ENCODE measurements around the gene ABCA8.
A peak's percentile ranks its signal among the peaks of the same experiment; 100 is the strongest.

ABCA8 gene

GRCh38 chr17:68821860-68822696 is 133.1 kb downstream of the ABCA8 start:
- CTCF ChIA-PET = interaction anchor here (0.6 kb wide), 1 partner anchor 127 kb away, joined by 3 read pairs; no protein-coding TSS in a partner anchor
- POLR2A ChIA-PET (ENCODE audit: low non-redundant PET) = no interaction called here
- H3K27ac ChIP-seq = no peak overlapping the region
- TF ChIP-seq, protein P1, sequence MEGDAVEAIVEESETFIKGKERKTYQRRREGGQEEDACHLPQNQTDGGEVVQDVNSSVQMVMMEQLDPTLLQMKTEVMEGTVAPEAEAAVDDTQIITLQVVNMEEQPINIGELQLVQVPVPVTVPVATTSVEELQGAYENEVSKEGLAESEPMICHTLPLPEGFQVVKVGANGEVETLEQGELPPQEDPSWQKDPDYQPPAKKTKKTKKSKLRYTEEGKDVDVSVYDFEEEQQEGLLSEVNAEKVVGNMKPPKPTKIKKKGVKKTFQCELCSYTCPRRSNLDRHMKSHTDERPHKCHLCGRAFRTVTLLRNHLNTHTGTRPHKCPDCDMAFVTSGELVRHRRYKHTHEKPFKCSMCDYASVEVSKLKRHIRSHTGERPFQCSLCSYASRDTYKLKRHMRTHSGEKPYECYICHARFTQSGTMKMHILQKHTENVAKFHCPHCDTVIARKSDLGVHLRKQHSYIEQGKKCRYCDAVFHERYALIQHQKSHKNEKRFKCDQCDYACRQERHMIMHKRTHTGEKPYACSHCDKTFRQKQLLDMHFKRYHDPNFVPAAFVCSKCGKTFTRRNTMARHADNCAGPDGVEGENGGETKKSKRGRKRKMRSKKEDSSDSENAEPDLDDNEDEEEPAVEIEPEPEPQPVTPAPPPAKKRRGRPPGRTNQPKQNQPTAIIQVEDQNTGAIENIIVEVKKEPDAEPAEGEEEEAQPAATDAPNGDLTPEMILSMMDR (conservative IDR thresholded peaks at IDR 0.05; ENCODE audit: low read depth) = no peak
- peak; percentile 90 for DNase-seq (ENCODE audit: low spot score)

DNA sequence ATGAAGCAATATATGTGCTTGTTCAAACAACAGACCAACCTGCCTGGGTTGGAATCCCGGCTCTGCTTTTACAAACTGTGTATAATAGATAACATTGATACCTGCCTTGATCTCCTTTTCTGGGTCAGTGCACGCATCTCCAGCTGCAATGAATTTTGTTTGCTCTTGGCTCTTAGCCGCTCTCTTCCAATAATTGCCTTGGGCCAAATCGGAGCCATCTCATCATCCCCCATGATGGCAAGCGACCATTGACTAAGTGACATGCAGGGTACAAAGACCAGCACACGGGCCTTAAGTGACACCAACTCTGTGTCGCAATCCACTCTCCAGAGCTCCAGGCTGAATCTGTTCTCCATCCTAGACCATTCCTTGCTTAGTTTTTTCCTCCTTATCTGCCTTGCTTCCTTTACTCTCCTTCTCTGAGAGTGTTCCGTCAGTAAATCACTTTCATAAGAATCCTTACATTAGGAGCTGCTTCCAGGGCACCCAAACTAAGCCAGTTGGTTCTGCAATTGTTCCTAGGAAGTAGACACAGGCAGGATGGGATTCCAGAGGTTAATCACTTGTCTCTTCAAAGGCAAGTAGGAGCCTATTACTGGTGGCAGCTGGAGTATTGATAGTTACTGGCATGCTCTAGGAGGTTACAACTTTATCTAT is 134.2 kb downstream of the ABCA8 start:
- no peak for DNase-seq (ENCODE audit: low spot score)
- ChIA-PET POLR2A (ENCODE audit: low non-redundant PET) (no interaction called here), CTCF (no interaction called here)
- H3K27ac ChIP-seq = no peak overlapping the region
- TF ChIP-seq, protein P1 (conservative IDR thresholded peaks at IDR 0.05; ENCODE audit: low read depth) = no peak

- H3K27ac ChIP-seq = no peak overlapping the region
- DNase-seq (ENCODE audit: low spot score) = no peak
- CTCF ChIA-PET = no interaction called here
- TF ChIP-seq, protein P1 (conservative IDR thresholded peaks at IDR 0.05; ENCODE audit: low read depth) = no peak
- POLR2A ChIA-PET (ENCODE audit: low non-redundant PET) = no interaction called here
Measured at GRCh38 chr17:68820476-68820824, 134.7 kb downstream of the ABCA8 start.

DNA sequence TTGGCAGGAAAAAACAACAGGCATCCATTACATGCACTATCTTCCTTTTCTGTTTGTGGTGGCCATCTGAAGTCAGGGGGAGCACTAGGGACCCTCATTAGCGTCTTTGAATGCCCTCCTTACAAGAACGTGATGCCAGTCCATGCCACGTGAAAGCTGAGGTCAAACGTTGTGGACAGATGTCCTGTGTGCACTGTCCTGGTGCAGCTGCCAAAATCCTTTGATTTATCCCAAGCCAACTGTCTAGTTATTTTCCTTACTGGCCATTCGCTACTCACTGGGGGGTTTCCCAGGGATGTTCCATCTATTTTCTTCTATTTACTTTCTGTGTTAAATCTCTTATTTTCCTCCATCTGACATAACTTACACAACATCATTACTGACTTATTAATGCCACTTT is 135.7 kb downstream of the ABCA8 start:
- TF ChIP-seq, protein P1 (conservative IDR thresholded peaks at IDR 0.05; ENCODE audit: low read depth) = no peak
- H3K27ac ChIP-seq = no peak overlapping the region
- no peak for DNase-seq (ENCODE audit: low spot score)
- POLR2A ChIA-PET (ENCODE audit: low non-redundant PET) = no interaction called here
- CTCF ChIA-PET = no interaction called here

Data from RWPE1 (cell line).